ENCODE results near the gene DTX3.

DNA sequence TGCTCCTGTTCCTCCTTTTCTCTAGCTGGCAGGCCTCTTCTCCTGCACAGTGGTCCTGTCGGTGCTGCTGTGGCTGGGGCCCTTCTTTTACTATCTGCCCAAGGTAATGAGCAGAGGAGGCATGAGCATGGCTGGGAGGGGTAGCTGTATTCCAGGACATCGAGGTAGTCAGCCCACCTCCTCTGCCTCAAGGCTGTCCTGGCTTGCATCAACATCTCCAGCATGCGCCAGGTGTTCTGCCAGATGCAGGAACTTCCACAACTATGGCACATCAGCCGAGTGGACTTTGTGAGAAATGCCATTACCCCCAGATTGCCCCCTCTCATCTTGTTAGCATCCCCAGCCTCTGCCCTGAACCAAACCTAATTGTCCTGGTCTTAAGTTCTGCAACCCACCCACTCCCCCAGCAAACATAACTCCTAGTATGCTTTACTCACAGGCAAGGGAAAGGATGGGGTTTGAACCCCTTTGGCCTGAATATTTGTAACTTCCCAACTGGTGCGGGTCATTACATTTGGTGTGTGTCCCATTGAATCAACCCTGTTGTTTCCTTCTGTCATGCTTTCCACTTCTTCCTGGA, 19.3 kb downstream of the DTX3 start:
- TF ChIP-seq YY1 (IDR thresholded peaks at IDR 0.05; ENCODE audit: insufficient read depth, insufficient read length) (no peak), SUZ12 (IDR thresholded peaks at IDR 0.05; ENCODE audit: extremely low read depth, insufficient read depth, insufficient read length) (no peak), ZNF274 (IDR thresholded peaks at IDR 0.05; ENCODE audit: low read depth, low read length) (no peak)
